ENCODE results near the gene CAND2. TPM values are rescaled to one million over a fixed set of nuclear protein-coding genes. Genes with fewer than 3 reads are reported as not detected.

CAND2 gene
- 1.6 and 4.5 TPM in 2 replicates for total RNA-seq

DNA sequence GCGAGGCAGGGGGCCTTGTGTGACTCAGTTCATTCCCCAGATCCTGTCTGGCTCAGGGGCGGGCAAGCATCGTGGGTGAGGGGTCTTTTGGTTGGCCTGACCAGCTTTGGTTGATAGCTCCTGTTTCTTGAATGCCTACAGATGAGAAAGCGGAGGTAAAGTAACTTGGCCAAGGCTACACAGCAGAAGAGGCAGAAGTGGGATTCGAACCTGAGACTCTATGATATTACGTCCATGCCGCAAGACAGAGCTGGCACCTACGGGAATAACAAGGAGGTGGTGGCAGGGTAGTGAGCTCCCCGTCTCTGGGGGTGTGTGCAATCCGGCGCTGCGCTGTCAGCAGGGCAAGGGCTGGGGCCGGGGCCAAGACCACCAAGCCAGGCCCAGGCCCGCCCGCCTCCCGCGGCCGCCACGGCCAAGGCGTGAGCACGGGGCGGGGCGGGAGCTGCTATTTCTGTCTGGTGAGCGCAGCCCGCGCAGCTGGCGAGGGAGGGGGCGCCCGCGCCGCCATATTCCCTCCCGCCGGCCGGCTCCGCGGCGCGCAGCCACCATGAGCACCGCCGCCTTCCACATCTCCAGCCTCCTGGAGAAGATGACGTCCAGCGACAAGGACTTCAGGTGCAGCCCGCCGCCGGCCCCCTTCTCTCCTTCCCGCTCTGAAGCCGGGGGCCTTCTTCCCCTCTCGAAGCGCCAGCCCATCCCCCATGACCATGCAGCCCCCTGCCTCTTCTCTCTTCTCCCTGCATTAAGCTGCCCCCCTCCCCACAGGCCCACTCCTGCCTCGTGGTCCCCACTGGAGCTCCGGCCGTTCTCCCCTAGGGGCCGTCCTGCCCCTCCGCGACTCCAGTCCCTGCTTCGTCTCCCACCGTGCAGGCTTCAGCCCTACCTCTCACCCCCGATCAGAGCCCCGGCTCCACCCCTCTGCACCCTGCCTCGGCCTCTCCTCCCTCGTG lies at the start of gene CAND2:
TSS of gene CAND2 (plus strand) at position 510 of the 953 bp plus-strand sequence. CDS start at position 551, 41 bp downstream.

DNA sequence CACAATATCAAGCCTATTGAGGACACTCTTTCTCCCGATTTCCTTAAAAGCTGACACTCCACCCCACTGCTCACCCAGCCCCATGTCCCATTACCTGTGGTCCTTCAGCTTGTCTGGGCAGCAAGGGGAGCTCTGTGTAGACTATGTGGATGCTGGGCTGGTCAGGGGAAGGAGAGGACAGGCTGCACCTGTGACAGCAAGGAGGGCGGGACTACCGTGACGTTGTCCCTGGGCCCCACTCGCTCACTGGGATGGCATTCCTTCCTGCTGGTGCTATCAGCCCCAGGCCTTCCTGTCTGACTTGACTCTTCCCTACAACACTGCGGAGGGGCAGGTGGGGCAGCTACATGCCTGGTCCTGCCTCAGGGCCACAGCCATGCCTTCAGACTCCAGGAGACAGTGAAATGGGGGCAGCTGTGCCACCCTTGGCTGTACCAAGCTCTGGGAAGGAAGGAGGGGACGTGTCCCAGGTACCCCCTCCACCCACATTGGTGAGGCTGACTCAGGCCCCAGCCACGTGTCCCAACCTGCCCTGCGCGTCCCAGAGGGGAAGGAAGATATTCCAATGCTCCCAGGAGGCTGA lies 37.3 kb upstream of the CAND2 start, which contains the start of gene TMEM40:
TSS of gene TMEM40 (minus strand) at position 163 of the 583 bp plus-strand sequence. CDS start 9,427 bp downstream, outside the sequence.

DNA sequence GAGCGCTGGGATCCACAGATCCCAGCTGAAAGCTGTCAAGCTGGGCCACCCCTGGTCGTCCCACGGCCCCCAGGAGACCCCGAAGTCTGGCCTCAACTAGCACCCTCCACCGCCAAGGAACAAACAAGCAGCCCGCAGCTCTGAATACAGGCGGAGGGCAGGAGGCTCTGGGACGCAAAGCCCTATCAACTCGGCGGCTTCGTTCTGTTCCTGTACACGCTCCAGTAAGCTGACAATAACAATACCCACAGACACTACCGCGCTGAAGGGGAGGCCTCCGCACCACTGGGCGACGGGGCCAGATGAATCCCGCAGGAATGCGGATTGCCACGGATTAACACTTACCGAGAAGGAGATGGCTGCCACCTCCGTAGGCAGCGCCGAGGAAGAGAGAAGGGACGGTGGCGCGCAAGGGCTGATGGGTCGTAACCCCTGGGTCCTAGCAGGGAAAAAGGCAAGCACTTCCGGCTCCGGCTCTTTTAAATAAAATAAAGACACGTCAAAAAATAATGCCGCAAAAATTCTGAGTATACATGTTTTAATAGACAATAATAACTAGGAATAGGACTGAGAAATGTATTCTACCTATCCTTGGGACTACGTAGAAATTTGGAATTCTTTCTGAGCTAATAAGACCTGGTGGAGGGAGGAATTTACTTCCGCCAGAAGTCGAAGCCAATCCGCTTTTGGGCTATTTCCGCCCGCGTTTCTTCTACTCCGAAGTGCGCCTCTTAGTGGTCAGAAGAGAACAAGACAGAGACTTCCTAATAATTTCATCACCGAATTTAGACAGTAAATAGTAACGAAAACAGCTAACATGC lies 44.9 kb downstream of the CAND2 start, which contains the start of gene RPL32:
TSS of gene RPL32 (minus strand) at position 417 of the 821 bp plus-strand sequence. CDS start 1,328 bp downstream, outside the sequence.

Small RNA genes lying within 50 kb of the gene (small RNA-seq; reads per million reads assigned to genes)
- not detected for gene AC034198.1

Other genes with a start within 250 kb of the CAND2 start
- gene MKRN2, start 239.6 kb upstream of the CAND2 start, total RNA-seq = 35.5 and 36.8 TPM in 2 replicates
- gene RAF1, start 132.6 kb upstream of the CAND2 start, total RNA-seq = 86.0 and 92.1 TPM in 2 replicates
- gene TMEM40, start 37.4 kb upstream of the CAND2 start, total RNA-seq = not detected in 2 replicates
- gene RPL32, start 44.9 kb downstream of the CAND2 start, total RNA-seq = 1,082 and 1,264 TPM in 2 replicates

Data from thoracic aorta endothelial cell (primary cell).